ENCODE results near the gene STARD3.

DNA sequence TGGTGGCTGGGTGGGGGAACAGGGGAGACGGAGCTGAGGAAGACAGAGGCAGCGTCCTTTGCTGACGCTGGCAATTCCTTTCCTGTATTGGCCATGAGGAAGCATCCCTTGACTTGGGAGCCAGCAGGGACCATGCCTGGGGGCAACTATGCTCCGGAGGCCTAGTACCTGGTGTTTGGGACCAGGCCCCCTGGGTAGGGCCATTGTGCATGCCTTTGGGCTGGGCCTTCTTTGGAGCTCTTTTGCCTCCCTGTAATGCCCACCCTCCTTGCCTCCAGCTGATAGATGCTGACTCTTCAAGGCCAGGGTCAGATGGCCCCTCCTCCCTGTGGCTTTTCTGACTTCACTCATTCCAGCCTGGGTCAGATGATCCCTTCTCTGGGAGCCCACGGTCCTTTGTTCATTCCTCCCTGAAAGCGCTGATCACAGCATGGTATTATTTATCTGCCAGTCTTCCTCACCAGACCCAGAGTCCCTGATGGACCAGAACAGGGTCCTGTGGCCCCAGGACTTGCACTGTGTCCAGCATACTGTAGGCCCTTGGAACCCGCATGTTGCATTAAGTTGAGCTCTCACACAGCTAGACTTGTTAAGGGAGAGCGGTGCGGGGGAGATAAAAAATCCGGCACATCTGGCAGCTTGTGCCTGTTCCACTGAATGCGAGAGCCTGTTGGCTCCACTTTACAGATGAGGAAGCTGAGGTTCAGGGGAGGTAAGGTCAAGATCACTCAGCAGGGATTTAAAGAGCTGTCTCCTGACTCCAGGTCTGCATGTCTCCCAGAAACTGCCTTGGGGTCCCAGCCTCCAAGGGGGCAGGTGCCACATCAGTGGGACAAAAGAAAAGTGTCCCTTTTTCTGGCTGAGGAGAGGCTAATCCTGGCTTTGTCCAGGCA lies 2.9 kb downstream of the STARD3 start:
- TF ChIP-seq, protein P1, sequence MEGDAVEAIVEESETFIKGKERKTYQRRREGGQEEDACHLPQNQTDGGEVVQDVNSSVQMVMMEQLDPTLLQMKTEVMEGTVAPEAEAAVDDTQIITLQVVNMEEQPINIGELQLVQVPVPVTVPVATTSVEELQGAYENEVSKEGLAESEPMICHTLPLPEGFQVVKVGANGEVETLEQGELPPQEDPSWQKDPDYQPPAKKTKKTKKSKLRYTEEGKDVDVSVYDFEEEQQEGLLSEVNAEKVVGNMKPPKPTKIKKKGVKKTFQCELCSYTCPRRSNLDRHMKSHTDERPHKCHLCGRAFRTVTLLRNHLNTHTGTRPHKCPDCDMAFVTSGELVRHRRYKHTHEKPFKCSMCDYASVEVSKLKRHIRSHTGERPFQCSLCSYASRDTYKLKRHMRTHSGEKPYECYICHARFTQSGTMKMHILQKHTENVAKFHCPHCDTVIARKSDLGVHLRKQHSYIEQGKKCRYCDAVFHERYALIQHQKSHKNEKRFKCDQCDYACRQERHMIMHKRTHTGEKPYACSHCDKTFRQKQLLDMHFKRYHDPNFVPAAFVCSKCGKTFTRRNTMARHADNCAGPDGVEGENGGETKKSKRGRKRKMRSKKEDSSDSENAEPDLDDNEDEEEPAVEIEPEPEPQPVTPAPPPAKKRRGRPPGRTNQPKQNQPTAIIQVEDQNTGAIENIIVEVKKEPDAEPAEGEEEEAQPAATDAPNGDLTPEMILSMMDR (IDR thresholded peaks at IDR 0.05; ENCODE audit: poor library complexity, severe bottlenecking), result no peak
- TF ChIP-seq SMC3 (conservative IDR thresholded peaks at IDR 0.05; ENCODE audit: poor library complexity), result no peak
- no peak for TF ChIP-seq RAD21 (conservative IDR thresholded peaks at IDR 0.05)
- TF ChIP-seq, protein P2, sequence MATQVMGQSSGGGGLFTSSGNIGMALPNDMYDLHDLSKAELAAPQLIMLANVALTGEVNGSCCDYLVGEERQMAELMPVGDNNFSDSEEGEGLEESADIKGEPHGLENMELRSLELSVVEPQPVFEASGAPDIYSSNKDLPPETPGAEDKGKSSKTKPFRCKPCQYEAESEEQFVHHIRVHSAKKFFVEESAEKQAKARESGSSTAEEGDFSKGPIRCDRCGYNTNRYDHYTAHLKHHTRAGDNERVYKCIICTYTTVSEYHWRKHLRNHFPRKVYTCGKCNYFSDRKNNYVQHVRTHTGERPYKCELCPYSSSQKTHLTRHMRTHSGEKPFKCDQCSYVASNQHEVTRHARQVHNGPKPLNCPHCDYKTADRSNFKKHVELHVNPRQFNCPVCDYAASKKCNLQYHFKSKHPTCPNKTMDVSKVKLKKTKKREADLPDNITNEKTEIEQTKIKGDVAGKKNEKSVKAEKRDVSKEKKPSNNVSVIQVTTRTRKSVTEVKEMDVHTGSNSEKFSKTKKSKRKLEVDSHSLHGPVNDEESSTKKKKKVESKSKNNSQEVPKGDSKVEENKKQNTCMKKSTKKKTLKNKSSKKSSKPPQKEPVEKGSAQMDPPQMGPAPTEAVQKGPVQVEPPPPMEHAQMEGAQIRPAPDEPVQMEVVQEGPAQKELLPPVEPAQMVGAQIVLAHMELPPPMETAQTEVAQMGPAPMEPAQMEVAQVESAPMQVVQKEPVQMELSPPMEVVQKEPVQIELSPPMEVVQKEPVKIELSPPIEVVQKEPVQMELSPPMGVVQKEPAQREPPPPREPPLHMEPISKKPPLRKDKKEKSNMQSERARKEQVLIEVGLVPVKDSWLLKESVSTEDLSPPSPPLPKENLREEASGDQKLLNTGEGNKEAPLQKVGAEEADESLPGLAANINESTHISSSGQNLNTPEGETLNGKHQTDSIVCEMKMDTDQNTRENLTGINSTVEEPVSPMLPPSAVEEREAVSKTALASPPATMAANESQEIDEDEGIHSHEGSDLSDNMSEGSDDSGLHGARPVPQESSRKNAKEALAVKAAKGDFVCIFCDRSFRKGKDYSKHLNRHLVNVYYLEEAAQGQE (IDR thresholded peaks at IDR 0.05; ENCODE audit: borderline replicate concordance), result no peak
- TF ChIP-seq EP300 (conservative IDR thresholded peaks at IDR 0.05; ENCODE audit: poor library complexity, severe bottlenecking), result no peak
- no peak for TF ChIP-seq POLR2AphosphoS5 (IDR thresholded peaks at IDR 0.05)
- no peak for TF ChIP-seq TAF1 (IDR thresholded peaks at IDR 0.05; ENCODE audit: low read depth)
- no peak for TF ChIP-seq EZH2 (IDR thresholded peaks at IDR 0.05; ENCODE audit: borderline replicate concordance, insufficient read depth, low read length, poor library complexity, severe bottlenecking)

Measured in neural cell (in vitro differentiated cells).